ENCODE data around the gene BAD. TPM values are rescaled to one million over a fixed set of nuclear protein-coding genes. Genes with fewer than 3 reads are reported as not detected.

The BAD gene
- total RNA-seq, 1 experiment from 2014 or later, result 121 TPM

GRCh38 chr11:64296236-64296635 lies 11.8 kb upstream of the BAD start:
- peak; percentile 37 for DNase-seq (ENCODE audit: low read depth)

- DNase-seq (ENCODE audit: low read depth), result no peak
These were observed 11.3 kb upstream of the BAD start for GRCh38 chr11:64295760-64296159.

- DNase-seq (ENCODE audit: low read depth), result no peak
These were observed 10.3 kb upstream of the BAD start for GRCh38 chr11:64294774-64295173.

- no peak for DNase-seq (ENCODE audit: low read depth)
These were observed 8.2 kb upstream of the BAD start for GRCh38 chr11:64292460-64293254.

- no peak for DNase-seq (ENCODE audit: low read depth)
These were observed 7.4 kb upstream of the BAD start for GRCh38 chr11:64291752-64292459.

GRCh38 chr11:64291262-64291751 lies 6.8 kb upstream of the BAD start, which contains the start of gene KCNK4:
Gene KCNK4, plus strand, starts transcription at chr11:64291302. Its CDS starts 1,717 bp downstream, at chr11:64293019.
- DNase-seq (ENCODE audit: low read depth), result no peak

- no peak for DNase-seq (ENCODE audit: low read depth)
These were observed 6.1 kb upstream of the BAD start for GRCh38 chr11:64290352-64291261.

GRCh38 chr11:64289002-64289564 lies 4.6 kb upstream of the BAD start:
- DNase-seq (ENCODE audit: low read depth), result no peak

GRCh38 chr11:64288353-64288750 lies 3.9 kb upstream of the BAD start:
- DNase-seq (ENCODE audit: low read depth), result no peak

- no peak for DNase-seq (ENCODE audit: low read depth)
These were observed 3.3 kb upstream of the BAD start for GRCh38 chr11:64287676-64288352.

- no peak for DNase-seq (ENCODE audit: low read depth)
These were observed 2.3 kb upstream of the BAD start for GRCh38 chr11:64286801-64287159.

GRCh38 chr11:64285885-64286800 lies 1.7 kb upstream of the BAD start:
- no peak for DNase-seq (ENCODE audit: low read depth)

- peak; percentile 73 for DNase-seq (ENCODE audit: low read depth)
These were observed 758 bp upstream of the BAD start, which contains the start of gene GPR137 for GRCh38 chr11:64284962-64285884. Gene GPR137, plus strand, starts transcription at chr11:64285848. Its CDS starts 677 bp downstream, at chr11:64286525.

GRCh38 chr11:64283092-64283491 lies 1.4 kb downstream of the BAD start:
- no peak for DNase-seq (ENCODE audit: low read depth)

- no peak for DNase-seq (ENCODE audit: low read depth)
These were observed 2.3 kb downstream of the BAD start for GRCh38 chr11:64281957-64282770.

GRCh38 chr11:64278576-64279190 lies 5.8 kb downstream of the BAD start:
- DNase-seq (ENCODE audit: low read depth), result no peak

Measured in RPMI7951 (cell line).